Raji (cell line): ENCODE data around the gene ZGPAT.

ENCODE experiments used
- POLR2A ChIP-seq: IDR thresholded peaks from 2 replicates; pipeline ENCODE4 v1.6.1; 2011; ENCODE audit warnings: low read depth, low read length, control low read depth; ENCODE audit not compliant: insufficient read depth

ZGPAT gene

GRCh38 chr20:63696306-63696627, 11.6 kb upstream of the ZGPAT start:
- no peak for TF ChIP-seq POLR2A

- TF ChIP-seq POLR2A, result peak; percentile 24; the same call in 1 of the 2 replicates
Observed at GRCh38 chr20:63696628-63697356, 11.0 kb upstream of the ZGPAT start, which contains the start of gene TNFRSF6B. TNFRSF6B (plus strand) TSS chr20:63696652; CDS start chr20:63696768, 116 bp downstream.

- TF ChIP-seq POLR2A, result peak; percentile 42; the same call in 1 of the 2 replicates
Observed at GRCh38 chr20:63697357-63697867, 10.4 kb upstream of the ZGPAT start.

DNA sequence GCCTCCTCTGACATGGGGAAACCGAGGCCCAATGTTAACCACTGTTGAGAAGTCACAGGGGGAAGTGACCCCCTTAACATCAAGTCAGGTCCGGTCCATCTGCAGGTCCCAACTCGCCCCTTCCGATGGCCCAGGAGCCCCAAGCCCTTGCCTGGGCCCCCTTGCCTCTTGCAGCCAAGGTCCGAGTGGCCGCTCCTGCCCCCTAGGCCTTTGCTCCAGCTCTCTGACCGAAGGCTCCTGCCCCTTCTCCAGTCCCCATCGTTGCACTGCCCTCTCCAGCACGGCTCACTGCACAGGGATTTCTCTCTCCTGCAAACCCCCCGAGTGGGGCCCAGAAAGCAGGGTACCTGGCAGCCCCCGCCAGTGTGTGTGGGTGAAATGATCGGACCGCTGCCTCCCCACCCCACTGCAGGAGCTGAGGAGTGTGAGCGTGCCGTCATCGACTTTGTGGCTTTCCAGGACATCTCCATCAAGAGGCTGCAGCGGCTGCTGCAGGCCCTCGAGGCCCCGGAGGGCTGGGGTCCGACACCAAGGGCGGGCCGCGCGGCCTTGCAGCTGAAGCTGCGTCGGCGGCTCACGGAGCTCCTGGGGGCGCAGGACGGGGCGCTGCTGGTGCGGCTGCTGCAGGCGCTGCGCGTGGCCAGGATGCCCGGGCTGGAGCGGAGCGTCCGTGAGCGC, 9.8 kb upstream of the ZGPAT start:
- peak; percentile 25; the same call in 1 of the 2 replicates for TF ChIP-seq POLR2A

DNA sequence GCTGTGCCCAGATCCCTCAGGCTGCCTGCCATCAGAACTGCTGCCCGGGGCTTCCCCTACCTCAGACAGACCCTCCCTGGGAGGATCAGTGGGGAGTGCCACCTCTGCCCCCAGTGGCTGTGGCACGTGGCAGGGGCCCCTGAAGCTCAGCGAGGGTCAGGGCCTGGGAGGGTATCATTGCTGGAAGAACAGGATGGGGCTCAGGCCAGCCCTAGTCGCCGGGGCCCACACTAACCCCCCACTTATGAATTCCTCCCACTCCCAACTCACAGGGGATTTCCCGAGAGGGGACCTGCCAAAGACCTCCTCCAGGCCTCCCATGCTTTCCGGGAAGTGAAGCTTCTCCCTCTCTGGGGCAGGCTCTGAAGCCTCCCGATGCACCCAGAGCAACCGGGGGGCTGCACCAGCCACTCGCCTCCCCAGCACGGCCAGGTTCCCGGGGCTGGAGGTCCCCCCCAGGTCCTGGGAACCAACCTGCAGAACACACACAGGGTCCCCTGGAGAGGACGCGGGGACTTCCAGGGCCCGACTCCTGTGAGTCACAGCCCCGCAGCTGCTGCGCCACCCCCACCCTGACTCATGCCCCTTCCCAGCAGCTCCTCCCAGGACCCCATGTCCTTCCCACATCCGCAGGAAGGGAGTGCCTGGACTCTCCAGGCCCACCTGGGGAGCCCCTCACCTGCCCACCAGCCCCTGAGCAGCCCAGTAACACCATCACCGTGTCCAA, 8.9 kb upstream of the ZGPAT start:
- TF ChIP-seq POLR2A, result no peak

DNA sequence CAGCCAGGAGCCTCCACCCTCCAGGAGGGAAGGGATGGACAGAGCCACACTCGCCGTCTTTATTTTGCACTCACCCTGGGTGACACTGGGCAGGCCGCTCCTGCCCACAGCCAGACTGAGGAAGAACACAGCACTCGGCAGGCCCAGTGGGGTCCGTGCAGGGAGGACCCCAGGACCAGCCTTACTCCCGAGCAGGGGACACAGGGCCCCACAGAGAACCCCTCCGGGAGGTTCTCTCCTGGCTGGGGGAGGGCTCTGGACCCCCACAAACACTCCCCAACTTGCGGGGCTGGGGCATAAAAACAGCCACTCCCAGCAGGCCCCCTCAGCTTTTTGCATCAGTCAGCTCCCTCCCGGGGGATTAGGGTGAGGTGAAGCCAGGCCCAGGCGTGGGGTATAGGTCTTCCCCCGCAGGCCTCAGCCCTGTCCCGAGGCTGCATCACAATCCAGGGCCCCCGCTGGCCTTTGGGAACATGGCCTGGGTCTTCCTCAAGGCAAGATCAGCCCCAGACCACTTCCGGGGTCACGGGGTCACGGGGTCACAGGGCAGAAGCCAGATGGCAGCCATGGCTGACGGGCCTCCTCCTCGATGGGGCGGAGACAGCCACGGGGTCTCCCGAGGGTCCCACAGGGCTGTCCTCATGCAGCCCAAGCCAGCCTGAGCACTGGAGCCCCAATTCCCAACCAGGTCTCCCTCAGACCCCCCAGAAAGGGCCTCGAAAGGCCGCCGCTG, 8.2 kb upstream of the ZGPAT start:
- 0 out of 2 replicates have a peak, but pooled peaks have one; percentile 26 for TF ChIP-seq POLR2A

DNA sequence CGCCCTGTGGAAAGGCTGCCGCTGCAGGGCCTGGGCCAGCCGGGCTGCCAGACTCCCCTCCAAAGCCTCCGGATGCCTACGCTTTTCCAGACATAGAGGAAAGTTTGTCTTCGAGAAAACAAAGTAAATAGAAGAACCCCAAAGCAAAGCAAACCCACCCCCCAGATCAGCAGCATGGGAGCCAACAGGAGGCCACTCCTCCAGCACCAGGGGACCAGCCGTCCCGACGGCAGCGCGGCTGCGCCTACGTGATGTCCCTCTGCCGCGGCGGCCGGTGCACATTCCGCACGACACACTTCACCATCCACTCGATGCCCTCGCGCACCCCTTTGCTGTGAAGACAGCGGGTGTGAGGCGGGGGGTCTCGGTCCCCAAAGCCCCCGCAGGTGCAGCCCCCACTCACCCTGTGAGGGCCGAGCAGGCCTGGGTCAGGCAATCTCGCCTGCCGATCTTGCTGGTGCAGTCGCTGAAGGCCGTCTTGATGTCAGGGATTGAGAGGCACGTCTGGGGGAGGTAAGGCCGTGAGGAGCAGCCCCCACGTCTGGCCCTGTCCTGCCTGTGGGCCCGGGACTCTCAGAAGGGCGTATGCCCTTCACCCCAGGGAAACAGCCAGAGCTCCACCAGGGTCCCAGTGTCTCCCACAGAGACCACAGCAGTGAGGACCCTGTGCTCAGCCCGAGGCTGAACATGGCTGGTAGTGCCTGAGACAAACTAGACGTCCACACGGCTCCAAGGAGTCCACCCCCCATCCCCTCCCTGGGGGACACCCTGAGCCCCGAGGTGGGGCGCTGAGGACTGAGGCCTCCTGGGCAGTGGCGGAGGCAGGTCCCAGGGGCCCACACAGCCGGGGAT, 7.4 kb upstream of the ZGPAT start:
- TF ChIP-seq POLR2A, result 0 out of 2 replicates have a peak, but pooled peaks have one; percentile 5

- TF ChIP-seq POLR2A, result no peak
Observed at GRCh38 chr20:63701051-63701328, 6.8 kb upstream of the ZGPAT start.

DNA sequence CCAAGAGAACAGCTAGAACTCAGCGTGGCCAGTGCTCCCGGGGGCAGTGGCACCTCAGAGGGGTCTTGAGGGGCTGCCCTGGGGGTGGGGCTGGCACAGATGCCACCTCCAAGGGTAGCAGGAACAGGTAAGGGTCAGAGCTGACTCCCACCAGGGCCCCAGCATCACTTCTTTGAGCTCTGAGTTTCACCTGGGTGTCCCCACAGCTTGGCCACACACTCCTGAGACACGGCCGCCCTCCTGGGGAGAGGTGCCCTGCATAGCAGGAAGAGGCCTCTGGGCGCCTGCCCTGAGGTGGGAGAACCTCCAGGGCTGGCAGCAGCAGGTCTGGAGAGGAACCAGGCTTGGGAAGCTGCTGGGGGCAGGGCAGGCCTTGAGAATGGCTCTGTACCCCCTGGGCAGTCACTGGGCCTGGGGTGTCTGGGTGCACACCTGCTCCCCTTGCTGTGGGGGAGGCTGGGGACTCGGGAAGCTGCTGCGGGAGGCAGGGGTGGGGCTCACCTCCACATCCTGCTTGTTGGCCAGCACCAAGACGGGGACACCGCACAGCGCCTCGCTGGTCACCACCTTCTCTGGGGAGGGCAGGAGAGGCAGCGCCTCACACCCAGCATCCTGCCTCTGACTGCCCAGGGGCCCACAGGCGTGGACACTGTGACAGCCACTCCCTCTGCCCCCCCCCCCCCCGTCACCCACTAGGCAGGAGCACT, 6.4 kb upstream of the ZGPAT start:
- TF ChIP-seq POLR2A, result peak; percentile 42; the same call in 1 of the 2 replicates

GRCh38 chr20:63702036-63702665, 5.7 kb upstream of the ZGPAT start:
- peak; percentile 44; the same call in 1 of the 2 replicates for TF ChIP-seq POLR2A

GRCh38 chr20:63702751-63703470, 4.9 kb upstream of the ZGPAT start:
- TF ChIP-seq POLR2A, result peak; percentile 24; the same call in 1 of the 2 replicates

- no peak for TF ChIP-seq POLR2A
Observed at GRCh38 chr20:63703471-63703975, 4.3 kb upstream of the ZGPAT start.

- TF ChIP-seq POLR2A, result no peak
Observed at GRCh38 chr20:63703976-63704748, 3.7 kb upstream of the ZGPAT start.
